ENCODE results near the gene ZIC3.

DNA sequence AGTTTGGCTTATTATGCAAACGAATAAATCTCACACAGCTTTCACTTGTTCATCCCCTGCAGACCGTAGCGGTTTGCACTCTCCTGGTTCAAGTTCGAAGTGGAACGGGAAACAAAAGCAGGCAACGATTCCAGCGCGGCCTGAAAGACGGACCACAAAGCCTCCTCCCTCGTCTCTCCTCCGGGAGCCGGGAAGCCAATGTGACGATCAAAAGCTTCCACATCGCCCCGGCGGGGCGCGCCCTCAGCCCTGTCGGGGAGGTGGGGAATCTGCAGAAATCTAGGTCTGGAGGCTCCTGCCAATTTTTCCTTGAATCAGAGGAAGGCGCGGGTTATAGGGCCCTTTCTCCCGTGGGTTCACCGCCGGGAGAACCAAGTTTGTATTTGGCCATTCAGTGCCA lies 16.9 kb upstream of the ZIC3 start:
- TF ChIP-seq, protein P1, sequence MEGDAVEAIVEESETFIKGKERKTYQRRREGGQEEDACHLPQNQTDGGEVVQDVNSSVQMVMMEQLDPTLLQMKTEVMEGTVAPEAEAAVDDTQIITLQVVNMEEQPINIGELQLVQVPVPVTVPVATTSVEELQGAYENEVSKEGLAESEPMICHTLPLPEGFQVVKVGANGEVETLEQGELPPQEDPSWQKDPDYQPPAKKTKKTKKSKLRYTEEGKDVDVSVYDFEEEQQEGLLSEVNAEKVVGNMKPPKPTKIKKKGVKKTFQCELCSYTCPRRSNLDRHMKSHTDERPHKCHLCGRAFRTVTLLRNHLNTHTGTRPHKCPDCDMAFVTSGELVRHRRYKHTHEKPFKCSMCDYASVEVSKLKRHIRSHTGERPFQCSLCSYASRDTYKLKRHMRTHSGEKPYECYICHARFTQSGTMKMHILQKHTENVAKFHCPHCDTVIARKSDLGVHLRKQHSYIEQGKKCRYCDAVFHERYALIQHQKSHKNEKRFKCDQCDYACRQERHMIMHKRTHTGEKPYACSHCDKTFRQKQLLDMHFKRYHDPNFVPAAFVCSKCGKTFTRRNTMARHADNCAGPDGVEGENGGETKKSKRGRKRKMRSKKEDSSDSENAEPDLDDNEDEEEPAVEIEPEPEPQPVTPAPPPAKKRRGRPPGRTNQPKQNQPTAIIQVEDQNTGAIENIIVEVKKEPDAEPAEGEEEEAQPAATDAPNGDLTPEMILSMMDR (IDR thresholded peaks at IDR 0.05) = no peak
- TF ChIP-seq POLR2A (IDR thresholded peaks at IDR 0.05; ENCODE audit: low read depth) (no peak), EP300 (IDR thresholded peaks at IDR 0.05) (no peak), POLR2AphosphoS5 (IDR thresholded peaks at IDR 0.05) (no peak)

All from esophagus muscularis mucosa (tissue), 4 donors.